NCI-H748 (cell line): ENCODE data around the gene KCNJ10.

ENCODE experiments used
- DNase-seq: peaks from one replicate; lab custom pipeline; 2025; ENCODE audit not compliant: unreplicated experiment; lab: John Stamatoyannopoulos, UW

Gene KCNJ10

DNA sequence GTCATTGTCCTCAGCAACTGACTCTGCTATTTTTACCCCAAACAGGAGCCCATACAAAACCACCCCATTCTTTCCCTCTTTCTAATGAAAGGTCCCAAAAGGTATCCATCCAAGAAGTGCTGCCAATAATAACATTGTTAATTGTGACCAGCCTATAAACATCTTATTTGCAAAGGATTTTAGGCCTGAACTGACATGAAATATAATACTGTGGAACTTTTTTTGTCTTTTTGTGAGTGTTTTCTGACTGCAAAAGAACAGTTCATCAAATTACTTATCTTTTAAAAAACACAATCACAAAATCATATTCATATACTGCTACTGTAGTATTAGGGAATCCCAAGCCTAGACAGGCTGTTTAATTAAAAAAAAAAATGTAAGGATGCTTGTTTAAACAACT, 41.5 kb downstream of the KCNJ10 start:
- no peak for DNase-seq

- DNase-seq: no peak
These were observed 44.6 kb downstream of the KCNJ10 start for GRCh38 chr1:160025314-160025713.

DNA sequence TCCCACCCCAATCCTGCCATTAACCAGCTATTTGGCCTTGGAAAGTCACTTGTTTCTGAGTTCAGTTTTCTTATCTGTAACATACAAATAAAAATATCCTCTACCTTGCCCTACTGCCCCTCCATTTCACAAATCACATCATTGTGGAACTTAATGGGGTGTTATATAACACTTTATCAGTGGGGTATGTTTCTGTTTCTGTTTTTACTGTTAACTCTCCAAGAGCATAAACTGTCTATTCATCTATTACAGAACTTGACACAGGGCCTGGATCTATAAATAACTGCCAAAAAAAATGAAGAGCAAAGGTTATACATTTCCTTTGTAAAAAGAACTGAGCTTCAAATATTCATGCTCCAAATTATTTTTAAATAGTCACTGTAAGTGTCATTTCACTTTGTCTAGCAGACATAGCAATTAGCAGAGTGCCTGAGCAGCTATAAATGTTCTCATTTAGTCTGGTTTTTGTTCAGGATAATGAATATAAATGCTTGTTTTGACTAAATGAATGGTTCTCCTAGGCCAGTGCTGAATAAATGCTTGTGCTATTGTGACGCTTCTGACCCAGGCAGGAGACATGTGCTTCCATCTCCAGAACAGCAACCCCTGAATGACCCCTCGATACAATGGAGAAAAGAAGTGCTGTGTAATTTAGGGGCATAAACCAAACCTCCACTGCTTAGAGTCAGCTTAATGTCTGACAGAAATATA, 45.6 kb downstream of the KCNJ10 start:
- DNase-seq: peak; percentile 9

DNA sequence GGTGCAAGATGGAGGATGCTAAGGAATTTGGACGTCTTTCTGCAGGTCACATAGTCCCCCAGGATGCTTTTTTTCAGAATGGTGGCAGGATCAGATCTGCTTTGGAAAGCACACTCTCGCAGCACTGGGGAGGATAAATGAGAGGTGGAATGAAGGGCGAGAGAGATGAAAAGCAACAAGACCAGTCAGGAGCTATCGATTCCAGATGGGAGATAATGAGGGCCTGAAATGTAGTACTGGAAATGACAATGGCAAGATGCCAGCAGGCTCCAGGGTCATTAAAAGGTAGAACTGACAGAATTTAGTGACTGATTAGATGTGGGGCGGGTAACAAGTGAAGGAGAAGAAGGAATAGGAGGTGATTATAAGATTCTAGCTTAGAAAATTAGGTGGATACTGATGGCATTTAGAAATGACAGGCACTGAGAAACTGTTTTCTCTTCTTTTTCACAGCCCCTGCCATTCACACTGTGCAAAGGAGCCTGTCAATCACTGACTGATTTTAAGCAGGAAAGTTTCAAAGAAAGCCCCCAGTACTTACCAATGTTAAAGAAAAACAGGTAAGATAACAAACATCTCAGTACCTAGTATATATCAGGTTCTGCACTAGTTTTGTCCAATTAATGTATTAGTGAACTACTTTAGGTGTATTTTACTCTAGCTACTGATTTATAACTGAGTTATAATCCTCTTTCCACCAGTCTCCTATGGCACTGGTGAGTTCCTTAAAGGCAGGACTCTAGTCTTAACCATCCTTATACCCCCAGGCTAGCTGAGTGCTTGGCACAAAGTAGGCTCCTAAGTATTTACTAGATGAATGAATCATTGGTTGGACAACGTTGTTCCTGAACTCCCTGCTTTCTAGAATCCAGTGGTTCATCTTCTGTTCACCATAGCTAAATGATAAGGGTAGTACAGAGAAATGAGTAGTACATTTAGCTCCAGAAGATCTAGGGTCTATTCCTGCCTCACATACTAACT, 47.3 kb downstream of the KCNJ10 start:
- DNase-seq: peak; percentile 28

DNA sequence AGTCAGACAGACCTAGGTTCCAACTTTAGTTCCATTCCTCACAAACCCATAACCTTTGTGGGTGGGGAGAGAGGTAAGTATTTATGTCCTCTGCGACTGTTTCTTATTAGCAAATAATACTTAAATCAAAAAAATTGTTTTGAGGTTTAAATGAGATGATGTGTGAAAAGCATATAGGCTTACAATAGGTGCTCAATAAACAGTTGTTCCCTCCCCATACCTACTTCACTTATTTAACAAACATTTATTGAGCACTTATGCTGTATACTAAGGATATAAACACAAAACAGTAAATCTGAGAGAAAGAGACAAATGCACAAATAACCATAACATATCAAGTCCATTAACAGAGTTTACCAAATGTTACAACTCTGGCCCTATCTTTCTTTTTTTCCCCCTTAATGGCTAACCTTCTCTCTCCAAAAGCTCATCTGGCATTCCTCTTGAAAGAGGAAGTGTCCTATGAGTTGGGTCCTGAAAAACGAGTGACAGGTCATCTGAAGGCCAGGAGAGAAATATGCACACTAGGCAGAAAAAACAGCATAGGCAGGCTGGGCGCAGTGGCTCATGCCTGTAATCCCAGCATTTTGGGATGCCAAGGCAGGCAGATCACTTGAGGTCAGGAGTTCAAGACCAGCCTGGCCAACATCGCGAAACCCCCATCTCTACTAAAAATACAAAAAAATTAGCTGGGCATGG, 48.4 kb downstream of the KCNJ10 start:
- no peak for DNase-seq

GRCh38 chr1:160020196-160020595, 49.8 kb downstream of the KCNJ10 start:
- DNase-seq: no peak

GRCh38 chr1:160018900-160019299, 51.1 kb downstream of the KCNJ10 start:
- DNase-seq: no peak

DNA sequence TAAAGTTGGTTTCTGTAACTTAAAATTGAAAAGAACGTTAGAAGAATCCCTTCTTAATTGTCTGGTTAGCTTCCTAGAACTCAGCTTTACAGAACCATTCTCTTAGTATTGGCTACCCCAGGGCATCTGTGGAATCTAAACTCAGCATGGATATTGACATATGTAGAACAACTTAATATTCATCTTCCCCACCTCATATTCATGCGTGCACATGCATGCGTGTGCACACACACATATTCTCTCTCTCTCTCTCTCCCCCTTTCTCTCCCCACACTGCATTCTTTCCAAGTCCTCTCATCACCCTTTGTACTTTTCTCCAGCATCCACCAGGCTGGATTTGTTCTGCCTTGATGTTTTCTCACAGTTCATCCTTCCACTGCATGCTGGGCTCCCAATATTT, 51.6 kb downstream of the KCNJ10 start:
- DNase-seq: no peak

DNA sequence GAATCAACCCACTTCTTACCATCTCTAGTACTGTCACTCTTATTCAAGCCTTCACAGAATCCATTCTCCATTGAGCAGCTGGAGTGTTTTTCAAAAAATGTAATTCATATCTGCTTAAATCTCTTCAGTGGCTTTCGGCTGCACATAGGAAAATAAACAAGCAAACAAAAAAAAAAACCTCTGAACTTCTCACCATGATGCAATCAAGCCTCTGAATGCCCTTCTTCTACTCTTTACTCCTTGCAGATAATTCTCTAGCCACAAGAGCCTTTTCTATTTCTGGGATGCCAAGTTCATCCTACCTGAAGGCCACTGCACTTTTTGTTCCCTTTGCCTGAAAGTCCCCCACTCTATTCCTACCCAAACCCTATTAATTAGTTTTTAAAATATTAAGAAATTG, 52.4 kb downstream of the KCNJ10 start:
- DNase-seq: no peak

DNA sequence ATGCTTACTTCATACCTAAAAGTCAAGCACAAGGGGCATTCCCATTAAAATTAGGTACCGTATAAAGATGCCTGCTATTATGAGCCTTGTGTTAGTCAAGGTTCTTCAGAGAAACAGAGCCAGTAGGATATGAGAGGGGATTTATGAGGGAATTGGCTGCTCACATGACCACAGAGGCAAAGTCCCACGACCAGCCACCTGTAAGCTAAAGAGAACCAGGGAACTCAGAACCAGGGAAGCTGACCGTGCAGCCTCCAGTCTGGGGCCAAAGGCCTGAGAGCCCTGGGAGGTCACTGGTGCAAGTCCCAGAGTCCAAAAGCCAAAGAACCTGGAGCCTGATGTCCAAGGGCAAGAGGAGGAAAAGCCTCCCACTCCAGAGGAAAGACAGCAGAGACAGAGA, 58.2 kb downstream of the KCNJ10 start:
- DNase-seq: no peak

- DNase-seq: no peak
These were observed 60.2 kb downstream of the KCNJ10 start for GRCh38 chr1:160009801-160010200.

DNA sequence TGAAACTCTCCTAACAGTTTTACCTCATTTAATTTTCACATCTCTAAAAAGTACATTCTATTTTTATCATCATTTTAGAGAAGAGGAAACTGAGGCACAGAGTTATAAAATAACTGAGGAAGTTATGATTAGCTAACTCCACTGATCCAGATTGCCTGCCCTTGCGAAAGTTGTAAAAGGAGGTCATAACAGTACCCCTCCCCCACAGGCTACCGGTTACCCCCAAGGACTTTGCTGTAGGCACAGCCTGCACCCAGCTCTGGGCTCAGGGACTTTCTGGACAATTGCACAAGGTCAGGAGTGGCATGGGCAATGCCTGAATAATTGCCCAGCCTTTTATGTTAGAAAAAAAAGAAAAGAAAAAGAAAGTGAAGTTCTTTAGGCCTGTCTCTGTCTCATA, 60.9 kb downstream of the KCNJ10 start:
- no peak for DNase-seq

- DNase-seq: peak; percentile 43
These were observed 62.3 kb downstream of the KCNJ10 start for GRCh38 chr1:160007577-160008200.

DNA sequence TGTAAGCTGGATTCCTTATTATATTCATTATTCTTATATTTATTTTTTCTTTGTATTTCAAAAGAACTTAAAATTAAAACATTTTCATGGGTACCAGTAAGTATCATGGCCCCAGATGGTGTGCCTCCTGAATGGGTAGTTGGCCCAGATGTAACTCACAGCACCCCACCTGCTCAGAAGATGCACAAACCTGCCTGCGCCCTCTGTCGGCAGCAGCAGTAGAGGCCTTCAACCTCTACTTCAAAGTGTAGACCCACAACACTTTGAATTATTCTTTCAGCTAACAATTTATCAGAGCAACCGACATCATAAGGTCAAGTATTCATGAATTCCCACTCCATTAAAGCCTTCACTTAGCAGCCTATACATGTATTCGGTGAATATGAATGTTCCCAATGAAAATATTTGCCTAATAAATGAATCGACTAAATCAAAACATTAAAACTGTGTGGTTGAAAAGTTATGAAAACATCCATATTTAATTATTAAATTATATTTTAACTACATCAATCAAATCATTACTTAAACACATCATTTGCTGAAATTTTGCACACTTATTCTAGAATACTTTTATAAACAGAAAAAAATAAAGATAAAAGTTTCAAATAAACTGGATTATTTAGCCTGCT, 63.5 kb downstream of the KCNJ10 start:
- peak; percentile 46 for DNase-seq

- DNase-seq: no peak
These were observed 64.9 kb downstream of the KCNJ10 start for GRCh38 chr1:160005070-160005469.

GRCh38 chr1:160004425-160004824, 65.5 kb downstream of the KCNJ10 start:
- no peak for DNase-seq

DNA sequence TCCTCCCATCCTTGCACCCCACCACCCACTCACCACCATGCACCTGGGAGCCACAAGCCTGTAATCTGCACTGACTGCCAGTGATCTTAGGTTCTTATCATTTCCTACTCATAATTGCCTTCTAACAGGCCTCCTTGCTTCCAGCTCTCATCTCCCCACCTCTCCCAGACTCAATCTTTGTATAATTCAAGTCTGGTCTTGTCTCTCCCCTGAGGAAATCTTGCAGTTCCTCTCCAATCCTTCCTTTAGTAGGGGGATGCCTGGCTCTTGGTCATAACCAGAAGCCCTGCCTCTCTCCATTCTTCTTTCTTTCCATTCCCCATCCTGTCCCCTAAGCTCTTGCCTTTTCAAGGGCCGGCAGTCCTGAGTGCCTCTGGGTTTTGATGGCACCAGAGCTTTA, 66.0 kb downstream of the KCNJ10 start:
- no peak for DNase-seq

DNA sequence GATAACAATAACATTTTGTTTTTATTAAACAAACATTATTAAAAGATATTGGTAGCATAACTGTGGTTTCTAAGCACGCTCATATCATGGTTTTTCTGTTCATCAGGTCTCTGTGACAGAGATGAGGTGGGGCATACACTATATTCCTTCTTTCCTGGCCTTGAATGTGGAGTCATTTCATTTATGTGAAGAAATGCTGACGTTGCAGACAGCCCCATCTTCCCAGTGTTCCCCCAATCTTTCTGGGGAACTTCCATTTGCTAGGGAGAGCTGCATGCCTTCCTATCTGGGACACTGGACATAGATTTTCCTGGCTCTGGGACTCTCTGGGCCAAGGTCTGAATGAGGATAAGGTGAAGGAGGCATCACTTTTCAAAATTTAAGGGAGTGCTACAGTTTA, 68.5 kb downstream of the KCNJ10 start:
- no peak for DNase-seq

DNA sequence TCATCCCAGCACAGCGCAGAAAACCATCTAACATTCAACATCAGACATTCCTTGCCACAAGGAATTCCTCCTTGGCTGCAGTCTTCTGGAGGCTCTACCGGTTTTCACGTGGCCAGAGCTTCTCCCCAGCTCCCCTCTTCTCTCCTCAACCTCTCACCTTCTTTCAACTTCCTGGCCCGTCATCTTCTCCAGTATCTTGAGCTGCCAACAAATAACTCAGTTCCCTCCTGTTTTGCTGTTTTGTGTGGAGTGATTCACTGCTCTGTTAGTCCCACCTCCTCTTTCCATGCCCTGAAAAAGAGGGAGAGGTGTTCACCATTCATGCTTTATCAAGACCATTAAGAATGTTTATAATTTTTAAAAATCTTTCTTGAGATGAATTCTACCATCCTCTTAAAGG, 70.8 kb downstream of the KCNJ10 start:
- no peak for DNase-seq

- no peak for DNase-seq
These were observed 73.3 kb downstream of the KCNJ10 start for GRCh38 chr1:159996653-159997052.

GRCh38 chr1:159994896-159995295, 75.1 kb downstream of the KCNJ10 start:
- no peak for DNase-seq
